Fibroblast of lung (primary cell): ENCODE data around the gene LASP1.

Experiments used
- CTCF ChIP-seq, 2 donors: IDR thresholded peaks in 1 of 2; conservative IDR thresholded peaks in 1 of 2; 1 replicate in 1 of 2; 2 replicates in 1 of 2; pipeline ENCODE4 v1.5.1; 2011 to 2012; ENCODE audit warnings: low read length in 2 of 2, control low read depth in 1 of 2, inconsistent platforms in 1 of 2, low read depth in 1 of 2, mild to moderate bottlenecking in 1 of 2
- EZH2 ChIP-seq: IDR thresholded peaks from 2 replicates; pipeline ENCODE4 v1.5.1; 2012; ENCODE audit warnings: low read length, control low read depth, mild to moderate bottlenecking; ENCODE audit errors: missing control alignments

GRCh38 chr17:38917259-38917658 is 47.4 kb downstream of the LASP1 start:
- TF ChIP-seq CTCF (conservative IDR thresholded peaks at IDR 0.05 in 1 of 2, IDR thresholded peaks at IDR 0.05 in 1 of 2; ENCODE audit: low read depth in 1 of 2, low read length in 2 of 2) (no peak), EZH2 (no peak)
